Panc1 (cell line): ENCODE data around the gene RFX8.

ENCODE experiments used
- CTCF ChIP-seq: fragments of 450-650 bp; IDR thresholded peaks from 2 replicates; pipeline ENCODE4 v1.5.1; 2017; ENCODE audit warnings: mild to moderate bottlenecking
- POLR2AphosphoS5 ChIP-seq: IDR thresholded peaks from 2 replicates; pipeline ENCODE4 v1.6.1; 2012; ENCODE audit warnings: mild to moderate bottlenecking, low read depth, low read length, moderate library complexity
- REST ChIP-seq, 2 experiments: IDR thresholded peaks; 2 replicates each; pipeline ENCODE4 v1.6.1; 2011 to 2012; ENCODE audit warnings: low read depth in 2 of 2, control low read depth in 1 of 2, low read length in 1 of 2, mild to moderate bottlenecking in 1 of 2, moderate library complexity in 1 of 2; ENCODE audit not compliant: insufficient read depth in 1 of 2
- SIN3A ChIP-seq: IDR thresholded peaks from 2 replicates; pipeline ENCODE4 v1.6.1; 2012; ENCODE audit warnings: low read depth, mild to moderate bottlenecking, low read length, moderate library complexity, borderline replicate concordance; ENCODE audit not compliant: insufficient read depth

GRCh38 chr2:101364878-101365277, 110.0 kb downstream of the RFX8 start:
- no peak for TF ChIP-seq CTCF
- TF ChIP-seq REST (IDR thresholded peaks at IDR 0.05; ENCODE audit: insufficient read depth in 1 of 2, low read depth in 2 of 2, low read length in 1 of 2) = no peak
- TF ChIP-seq POLR2AphosphoS5 = no peak
- TF ChIP-seq SIN3A = no peak
